NB4 (cell line): Measurements from ENCODE around the gene PHF12.

Experiments used
- CTCF ChIP-seq: IDR thresholded peaks from one replicate; pipeline ENCODE4 v1.5.1; 2012; ENCODE audit warnings: low read depth, low read length
- MAX ChIP-seq: IDR thresholded peaks from 2 replicates; pipeline ENCODE4 v1.6.1; 2011; ENCODE audit warnings: low read depth, low read length
- MYC ChIP-seq: IDR thresholded peaks from 2 replicates; pipeline ENCODE4 v1.6.1; 2011; ENCODE audit warnings: low read depth, low read length
- POLR2A ChIP-seq: IDR thresholded peaks from 2 replicates; pipeline ENCODE4 v1.6.1; 2011; ENCODE audit warnings: mild to moderate bottlenecking; ENCODE audit not compliant: insufficient read length; ENCODE audit errors: extremely low read depth

DNA sequence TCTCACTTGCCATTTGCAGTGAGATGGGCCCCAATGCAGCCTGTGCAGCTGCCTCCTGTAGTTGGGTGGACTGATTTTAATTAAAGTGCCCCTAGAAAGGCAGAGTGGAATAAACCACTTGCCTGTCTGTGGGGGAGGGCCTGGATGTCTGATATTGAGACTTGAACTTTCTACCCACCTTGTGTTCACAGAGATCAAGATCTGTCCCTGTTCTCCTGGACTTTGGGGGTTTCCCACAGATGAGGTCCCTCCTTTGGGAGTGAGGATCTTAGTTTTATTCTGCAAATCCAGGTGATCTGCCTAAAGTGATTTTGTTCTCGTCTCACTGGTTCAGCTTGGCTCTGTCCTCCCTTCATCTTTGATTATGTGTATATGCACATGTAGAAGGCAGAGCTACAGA lies 40.8 kb downstream of the PHF12 start:
- no peak for TF ChIP-seq CTCF
- no peak for TF ChIP-seq POLR2A
- no peak for TF ChIP-seq MAX
- no peak for TF ChIP-seq MYC
